Left lung (tissue), 10 donors: Measurements from ENCODE around the gene ZBED1. TPM values are rescaled to one million over a fixed set of nuclear protein-coding genes. Genes with fewer than 3 reads are reported as not detected.

Source experiments
- ATAC-seq: fragments of 200-7000 bp; cut with Tn5 transposase; one replicate; pipeline ENCODE4 v1.9.1; 2020; ENCODE audit warnings: moderate library complexity
- DNase-seq, 4 donors: peaks; one replicate each; pipeline ENCODE4 v3.0.0-alpha.2; 2013 to 2020
- H3K27ac ChIP-seq, 2 donors: fragments of 200-600 bp; sonication (generic) in 1 of 2; one replicate each; pipeline versions ENCODE4 v1.5.0 to v1.8.0; 2020 to 2021
- H3K27me3 ChIP-seq, 2 donors: fragments of 200-600 bp; sonication (generic) in 1 of 2; one replicate each; pipeline versions ENCODE4 v1.5.0 to v1.8.0; 2020 to 2021
- H3K36me3 ChIP-seq, 2 donors: fragments of 200-600 bp; sonication (generic) in 1 of 2; one replicate each; pipeline versions ENCODE4 v1.5.0 to v1.8.0; 2020 to 2021
- H3K4me1 ChIP-seq, 2 donors: fragments of 200-600 bp; one replicate each; pipeline ENCODE4 v1.8.0; 2021
- H3K4me3 ChIP-seq, 2 donors: fragments of 200-600 bp; sonication (generic) in 1 of 2; one replicate each; pipeline versions ENCODE4 v1.5.0 to v1.8.0; 2020 to 2021; ENCODE audit warnings: mild to moderate bottlenecking in 1 of 2
- H3K9me3 ChIP-seq, 2 donors: fragments of 200-600 bp; sonication (generic) in 1 of 2; one replicate each; pipeline versions ENCODE4 v1.5.0 to v1.8.0; 2020 to 2021
- CTCF ChIP-seq, 2 donors: fragments of 200-600 bp; sonication (generic) in 1 of 2; IDR thresholded peaks; one replicate each; pipeline versions ENCODE4 v1.5.0 to v1.8.0; 2021; ENCODE audit warnings: antibody characterized with exemption in 2 of 2
- intact Hi-C, 2 donors: fragments of 100-400 bp; cut with DNase I; formaldehyde crosslinking; loops; one replicate each; pipeline versions ENCODE4 v1.11.2 to v1.14.2; 2022
- polyA plus RNA-seq, 6 donors: library from polyadenylated mRNA; unstranded; fragments of 120-200 nt; gene quantifications; one replicate each; pipeline ENCODE4 v1.2.1, GENCODE V29; 2013; ENCODE audit not compliant: insufficient read length in 6 of 6
- total RNA-seq, 2 donors: library from RNA; stranded (reverse); fragmentation: NEBNext Ultra II Directional; extraction: Animal tissue kit (Norgen Biotek cat#: 25700); gene quantifications; one replicate each; pipeline ENCODE4 v1.2.1, GENCODE V29; 2021
- donor health status: DM: no; HTN: yes; CAD: no.
- donor health status: DM: no; HTN: no; CAD: no.

ZBED1 gene
- total and polyA plus RNA-seq, 8 donors, result 26.1 to 40.2 (median 31.1) TPM

- intact Hi-C loops, result no loop called here
- no peaks in the 10 kb centered on the region for H3K27me3 ChIP-seq
- ATAC-seq, result no peak
- no peaks in the 10 kb centered on the region for H3K4me1 ChIP-seq
- no peaks in the 10 kb centered on the region for H3K9me3 ChIP-seq
- TF ChIP-seq CTCF (IDR thresholded peaks at IDR 0.05), result no peak
- no peak overlapping the region for H3K27ac ChIP-seq
- no peaks in the 10 kb centered on the region for H3K36me3 ChIP-seq
- no peak for DNase-seq
- H3K4me3 ChIP-seq, result no peak overlapping the region
These were observed 45.7 kb upstream of the ZBED1 start for GRCh38 chrX:2546496-2546895.

GRCh38 chrX:2545144-2545543 lies 44.4 kb upstream of the ZBED1 start:
- ATAC-seq (no peak), DNase-seq (no peak)
- TF ChIP-seq CTCF (IDR thresholded peaks at IDR 0.05), result no peak
- no peak overlapping the region for H3K27ac ChIP-seq
- intact Hi-C loops, result no loop called here
- no peaks in the 10 kb centered on the region for H3K27me3 ChIP-seq
- no peaks in the 10 kb centered on the region for H3K9me3 ChIP-seq
- H3K36me3 ChIP-seq, result no peaks in the 10 kb centered on the region
- H3K4me3 ChIP-seq, result no peak overlapping the region
- no peaks in the 10 kb centered on the region for H3K4me1 ChIP-seq

- no peaks in the 10 kb centered on the region for H3K4me1 ChIP-seq
- DNase-seq, result no peak
- no peak for ATAC-seq
- H3K27ac ChIP-seq, result no peak overlapping the region
- H3K4me3 ChIP-seq, result no peak overlapping the region
- no peak for TF ChIP-seq CTCF (IDR thresholded peaks at IDR 0.05)
- intact Hi-C loops, result no loop called here
- no peaks in the 10 kb centered on the region for H3K27me3 ChIP-seq
- no peaks in the 10 kb centered on the region for H3K36me3 ChIP-seq
- no peaks in the 10 kb centered on the region for H3K9me3 ChIP-seq
These were observed 42.2 kb upstream of the ZBED1 start for GRCh38 chrX:2542826-2543521.

- intact Hi-C loops, result no loop called here
- no peak for ATAC-seq
- no peak overlapping the region for H3K27ac ChIP-seq
- H3K36me3 ChIP-seq, result no peaks in the 10 kb centered on the region
- no peak for DNase-seq
- no peak overlapping the region for H3K4me3 ChIP-seq
- no peaks in the 10 kb centered on the region for H3K9me3 ChIP-seq
- no peaks in the 10 kb centered on the region for H3K4me1 ChIP-seq
- no peak for TF ChIP-seq CTCF (IDR thresholded peaks at IDR 0.05)
- H3K27me3 ChIP-seq, result no peaks in the 10 kb centered on the region
These were observed 40.8 kb upstream of the ZBED1 start for GRCh38 chrX:2541603-2542002.

- no peak for TF ChIP-seq CTCF (IDR thresholded peaks at IDR 0.05)
- DNase-seq (no peak), ATAC-seq (no peak)
- Histone ChIP-seq H3K27ac (no peak overlapping the region), H3K9me3 (no peaks in the 10 kb centered on the region), H3K4me1 (no peaks in the 10 kb centered on the region), H3K4me3 (no peak overlapping the region), H3K36me3 (no peaks in the 10 kb centered on the region), H3K27me3 (no peaks in the 10 kb centered on the region)
- intact Hi-C loops, result no loop called here
These were observed 39.7 kb upstream of the ZBED1 start for GRCh38 chrX:2540426-2540947.
